PC-3 (cell line): ENCODE results near the gene RNF17.

Source experiments
- EZH2 ChIP-seq: fragments of 300-600 bp; sonication (generic); IDR thresholded peaks from one replicate; pipeline ENCODE4 v1.6.1; 2017; ENCODE audit warnings: antibody characterized with exemption, mild to moderate bottlenecking, low read length; ENCODE audit not compliant: unreplicated experiment
- TF ChIP-seq, protein P1 (sequence below): fragments of 300-600 bp; sonication (generic); conservative IDR thresholded peaks from 2 replicates; pipeline ENCODE4 v1.5.1; 2017; ENCODE audit warnings: antibody characterized with exemption, low read depth, mild to moderate bottlenecking, low read length

DNA sequence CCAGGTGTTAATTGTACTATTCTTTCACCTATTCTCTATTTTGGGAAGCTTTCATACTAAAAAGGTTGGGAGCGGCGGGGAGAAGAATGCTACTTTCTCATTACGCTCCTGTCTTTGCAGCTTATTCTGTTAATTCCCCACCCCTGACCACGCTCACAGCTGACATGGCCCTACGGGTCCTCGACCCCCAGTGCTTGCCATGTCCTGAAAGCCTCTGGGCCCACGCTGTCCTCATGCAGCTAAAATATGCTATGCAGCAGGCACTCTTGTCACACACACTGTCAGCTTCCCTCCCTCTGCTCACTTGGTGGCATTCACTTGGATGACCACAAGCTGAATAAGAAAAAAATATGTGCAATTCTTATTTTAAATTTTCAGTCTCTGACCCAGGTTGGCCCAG, 126.3 kb downstream of the RNF17 start:
- TF ChIP-seq, protein P1, sequence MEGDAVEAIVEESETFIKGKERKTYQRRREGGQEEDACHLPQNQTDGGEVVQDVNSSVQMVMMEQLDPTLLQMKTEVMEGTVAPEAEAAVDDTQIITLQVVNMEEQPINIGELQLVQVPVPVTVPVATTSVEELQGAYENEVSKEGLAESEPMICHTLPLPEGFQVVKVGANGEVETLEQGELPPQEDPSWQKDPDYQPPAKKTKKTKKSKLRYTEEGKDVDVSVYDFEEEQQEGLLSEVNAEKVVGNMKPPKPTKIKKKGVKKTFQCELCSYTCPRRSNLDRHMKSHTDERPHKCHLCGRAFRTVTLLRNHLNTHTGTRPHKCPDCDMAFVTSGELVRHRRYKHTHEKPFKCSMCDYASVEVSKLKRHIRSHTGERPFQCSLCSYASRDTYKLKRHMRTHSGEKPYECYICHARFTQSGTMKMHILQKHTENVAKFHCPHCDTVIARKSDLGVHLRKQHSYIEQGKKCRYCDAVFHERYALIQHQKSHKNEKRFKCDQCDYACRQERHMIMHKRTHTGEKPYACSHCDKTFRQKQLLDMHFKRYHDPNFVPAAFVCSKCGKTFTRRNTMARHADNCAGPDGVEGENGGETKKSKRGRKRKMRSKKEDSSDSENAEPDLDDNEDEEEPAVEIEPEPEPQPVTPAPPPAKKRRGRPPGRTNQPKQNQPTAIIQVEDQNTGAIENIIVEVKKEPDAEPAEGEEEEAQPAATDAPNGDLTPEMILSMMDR: no peak
- no peak for TF ChIP-seq EZH2
